22Rv1 (cell line): ENCODE data around the gene RCVRN.

Experiments used
- CTCF ChIP-seq: fragments of 450-650 bp; IDR thresholded peaks from 2 replicates; pipeline ENCODE4 v1.5.1; 2017; ENCODE audit warnings: mild to moderate bottlenecking
- ZFX ChIP-seq: fragments of 450-650 bp; IDR thresholded peaks from 2 replicates; pipeline ENCODE4 v1.6.1; 2017; ENCODE audit warnings: antibody characterized with exemption, borderline replicate concordance

DNA sequence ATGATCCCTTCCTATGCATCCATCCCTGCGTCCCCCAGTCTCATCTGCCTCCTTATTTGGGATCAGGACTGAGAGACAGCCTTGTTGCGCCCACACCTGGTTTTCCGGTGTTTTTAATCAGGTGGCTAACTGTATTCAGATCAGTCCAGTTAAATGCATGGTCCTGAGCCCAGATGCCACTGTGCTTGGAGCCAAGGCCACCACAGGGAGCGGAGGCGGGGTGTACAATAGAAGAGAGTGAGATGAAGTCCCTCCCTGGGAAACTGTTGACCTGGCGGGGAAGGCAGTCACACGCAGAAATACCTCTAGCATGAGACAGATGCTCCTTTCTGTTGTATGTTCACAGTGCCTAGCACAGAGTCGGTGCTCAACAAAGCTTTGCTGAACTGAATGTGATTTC lies 6.3 kb downstream of the RCVRN start:
- TF ChIP-seq CTCF (no peak), ZFX (no peak)
